ENCODE measurements around the gene ABCC11. TPM values are rescaled to one million over a fixed set of nuclear protein-coding genes. Genes with fewer than 3 reads are reported as not detected.

The ABCC11 gene
- total and polyA plus RNA-seq, 8 donors: 0.05 to 0.35 (median 0.18) TPM; not detected in 1

- ATAC-seq (no peak), DNase-seq (no peak)
- no peaks in the 10 kb centered on the region for H3K9me3 ChIP-seq
- no peaks in the 10 kb centered on the region for H3K27me3 ChIP-seq
- intact Hi-C loops (cut with DNase I): no loop called here
- H3K4me3 ChIP-seq: no peak overlapping the region
- H3K36me3 ChIP-seq: no peaks in the 10 kb centered on the region
- H3K4me1 ChIP-seq: no peaks in the 10 kb centered on the region
- no peak overlapping the region for H3K27ac ChIP-seq
- TF ChIP-seq CTCF (IDR thresholded peaks at IDR 0.05): no peak
Observed at GRCh38 chr16:48236286-48236685, 11.1 kb downstream of the ABCC11 start.

- DNase-seq: no peak
- Histone ChIP-seq H3K27me3 (no peaks in the 10 kb centered on the region), H3K9me3 (no peaks in the 10 kb centered on the region), H3K4me3 (no peak overlapping the region), H3K4me1 (no peaks in the 10 kb centered on the region), H3K27ac (no peak overlapping the region), H3K36me3 (no peaks in the 10 kb centered on the region)
- ATAC-seq: no peak
- intact Hi-C loops (cut with DNase I): no loop called here
- no peak for TF ChIP-seq CTCF (IDR thresholded peaks at IDR 0.05)
Observed at GRCh38 chr16:48235556-48236136, 11.7 kb downstream of the ABCC11 start.

GRCh38 chr16:48235058-48235555 lies 12.2 kb downstream of the ABCC11 start:
- Histone ChIP-seq H3K36me3 (no peaks in the 10 kb centered on the region), H3K27me3 (no peaks in the 10 kb centered on the region), H3K4me1 (no peaks in the 10 kb centered on the region), H3K27ac (no peak overlapping the region), H3K9me3 (no peaks in the 10 kb centered on the region), H3K4me3 (no peak overlapping the region)
- intact Hi-C loops (cut with DNase I): no loop called here
- TF ChIP-seq CTCF (IDR thresholded peaks at IDR 0.05): no peak
- ATAC-seq (no peak), DNase-seq (no peak)

GRCh38 chr16:48234630-48235029 lies 12.7 kb downstream of the ABCC11 start:
- Histone ChIP-seq H3K9me3 (no peaks in the 10 kb centered on the region), H3K4me1 (no peaks in the 10 kb centered on the region), H3K27me3 (no peaks in the 10 kb centered on the region), H3K4me3 (no peak overlapping the region), H3K36me3 (no peaks in the 10 kb centered on the region), H3K27ac (no peak overlapping the region)
- no peak for ATAC-seq
- no peak for TF ChIP-seq CTCF (IDR thresholded peaks at IDR 0.05)
- intact Hi-C loops (cut with DNase I): no loop called here
- DNase-seq: no peak

- Histone ChIP-seq H3K4me1 (no peaks in the 10 kb centered on the region), H3K36me3 (no peaks in the 10 kb centered on the region), H3K27ac (no peak overlapping the region), H3K9me3 (no peaks in the 10 kb centered on the region), H3K27me3 (no peaks in the 10 kb centered on the region), H3K4me3 (no peak overlapping the region)
- no peak for ATAC-seq
- intact Hi-C loops (cut with DNase I): no loop called here
- no peak for DNase-seq
- no peak for TF ChIP-seq CTCF (IDR thresholded peaks at IDR 0.05)
Observed at GRCh38 chr16:48232493-48233040, 14.8 kb downstream of the ABCC11 start.

All from left lung (tissue), 10 donors.